Activated CD8-positive, alpha-beta T cell treated with anti-CD3 and anti-CD28 coated beads for 36 hours (primary cell): ENCODE data around the gene NDUFV2. TPM values are rescaled to one million over a fixed set of nuclear protein-coding genes. Genes with fewer than 3 reads are reported as not detected.
"Not testable (repeated sequence)": the region's sequence is repeated elsewhere in the genome, so short reads cannot be mapped to it uniquely, and the experiment has no call there.

Experiments used
- ATAC-seq: fragments of 200-7000 bp; cut with Tn5 transposase; one replicate; pipeline ENCODE4 v1.10.0; 2021; ENCODE audit warnings: mild to moderate bottlenecking, moderate library complexity
- CTCF ChIA-PET: fragments of 350-600 bp; sonication (Branson Sonifier 250); formaldehyde crosslinking; loops from one replicate; lab custom pipeline; 2021; ENCODE audit warnings: antibody characterized with exemption; lab: Charles Lee
- POLR2A ChIA-PET: fragments of 350-600 bp; sonication (Branson Sonifier 250); formaldehyde crosslinking; loops from one replicate; lab custom pipeline; 2021; ENCODE audit warnings: antibody characterized with exemption; lab: Charles Lee
- DNase-seq: peaks from one replicate; pipeline ENCODE4 v3.0.0-alpha.2; 2020
- H3K27ac Mint-ChIP-seq: one replicate; pipeline ENCODE4 v1.8.0; 2021; ENCODE audit warnings: mild to moderate bottlenecking, mixed read lengths
- H3K27me3 Mint-ChIP-seq: one replicate; pipeline ENCODE4 v1.8.0; 2021; ENCODE audit warnings: mixed read lengths
- H3K36me3 Mint-ChIP-seq: one replicate; pipeline ENCODE4 v1.8.0; 2021; ENCODE audit warnings: low read depth, mixed read lengths
- H3K4me1 Mint-ChIP-seq: one replicate; pipeline ENCODE4 v1.8.0; 2021; ENCODE audit warnings: low read depth, mixed read lengths
- H3K4me3 Mint-ChIP-seq: one replicate; pipeline ENCODE4 v1.8.0; 2021; ENCODE audit warnings: mild to moderate bottlenecking, moderate library complexity, mixed read lengths
- H3K9me3 Mint-ChIP-seq: one replicate; pipeline ENCODE4 v1.8.0; 2021; ENCODE audit warnings: mixed read lengths
- intact Hi-C: fragments of 100-400 bp; cut with micrococcal nuclease; formaldehyde crosslinking; loops from one replicate; pipeline ENCODE4 v1.10.0; 2022
- total RNA-seq, 2 experiments: library from RNA; stranded (reverse); gene quantifications; one replicate each; pipeline ENCODE4 v1.2.3, GENCODE V29; 2021
- TF ChIP-seq, protein P1 (sequence below): fragments of 200-600 bp; IDR thresholded peaks from one replicate; pipeline ENCODE4 v1.8.0; 2022; ENCODE audit warnings: antibody characterized with exemption, mild to moderate bottlenecking

The NDUFV2 gene
- total RNA-seq, 2 experiments from 2014 or later: 324 to 332 TPM

DNA sequence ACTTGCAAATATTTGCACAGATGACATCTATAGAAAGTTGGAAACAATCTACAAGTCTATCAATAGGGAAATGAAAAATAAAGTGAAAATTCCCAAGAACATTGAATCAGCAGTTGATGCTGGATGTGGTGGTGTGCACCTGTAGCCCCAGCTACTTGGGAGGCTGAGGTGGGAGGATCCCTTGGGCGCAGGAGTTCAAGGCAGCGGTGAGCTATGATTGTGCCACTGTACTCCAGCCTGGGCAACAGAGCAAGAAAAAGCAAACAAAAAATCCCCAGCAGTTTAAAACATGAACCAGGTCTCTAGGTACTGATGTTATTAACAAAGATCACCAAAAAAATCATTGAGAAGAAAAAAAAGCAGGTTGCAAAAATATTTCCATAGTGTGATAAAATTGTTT lies 15.4 kb upstream of the NDUFV2 start:
- peaks cover 52% of the 10 kb centered on the region for H3K4me1 Mint-ChIP-seq
- POLR2A ChIA-PET: interaction anchor here (1.9 to 3.4 kb wide), 3 partner anchors 23 to 49 kb away, joined by 5 to 16 read pairs (median 7); partner anchors contain the start of gene ANKRD12
- CTCF ChIA-PET: interaction anchor here (0.7 kb wide), 1 partner anchor 57 kb away, joined by 3 read pairs; no protein-coding TSS in a partner anchor

DNA sequence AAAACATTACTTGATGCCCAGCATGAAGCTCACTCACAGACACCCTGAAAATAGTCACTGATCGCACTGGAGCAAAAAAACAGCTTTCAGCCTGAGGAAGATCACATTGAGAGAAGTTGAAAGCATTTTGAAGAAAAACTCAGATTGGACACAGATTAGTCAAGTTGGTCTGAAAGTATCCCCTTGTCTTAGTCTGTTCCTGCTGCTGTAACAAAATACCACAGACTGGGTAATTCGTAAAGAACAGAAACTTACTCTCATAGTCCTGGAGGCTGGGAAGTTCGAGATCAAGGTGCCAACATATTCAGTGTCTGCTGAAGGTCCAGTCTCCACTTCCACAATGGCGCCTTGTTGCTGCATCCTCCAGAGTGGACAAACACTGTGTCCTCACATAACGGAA lies 14.2 kb upstream of the NDUFV2 start:
- intact Hi-C loops: no loop called here
- CTCF ChIA-PET: no interaction called here
- TF ChIP-seq, protein P1, sequence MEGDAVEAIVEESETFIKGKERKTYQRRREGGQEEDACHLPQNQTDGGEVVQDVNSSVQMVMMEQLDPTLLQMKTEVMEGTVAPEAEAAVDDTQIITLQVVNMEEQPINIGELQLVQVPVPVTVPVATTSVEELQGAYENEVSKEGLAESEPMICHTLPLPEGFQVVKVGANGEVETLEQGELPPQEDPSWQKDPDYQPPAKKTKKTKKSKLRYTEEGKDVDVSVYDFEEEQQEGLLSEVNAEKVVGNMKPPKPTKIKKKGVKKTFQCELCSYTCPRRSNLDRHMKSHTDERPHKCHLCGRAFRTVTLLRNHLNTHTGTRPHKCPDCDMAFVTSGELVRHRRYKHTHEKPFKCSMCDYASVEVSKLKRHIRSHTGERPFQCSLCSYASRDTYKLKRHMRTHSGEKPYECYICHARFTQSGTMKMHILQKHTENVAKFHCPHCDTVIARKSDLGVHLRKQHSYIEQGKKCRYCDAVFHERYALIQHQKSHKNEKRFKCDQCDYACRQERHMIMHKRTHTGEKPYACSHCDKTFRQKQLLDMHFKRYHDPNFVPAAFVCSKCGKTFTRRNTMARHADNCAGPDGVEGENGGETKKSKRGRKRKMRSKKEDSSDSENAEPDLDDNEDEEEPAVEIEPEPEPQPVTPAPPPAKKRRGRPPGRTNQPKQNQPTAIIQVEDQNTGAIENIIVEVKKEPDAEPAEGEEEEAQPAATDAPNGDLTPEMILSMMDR: no peak

More for the DNA sequence above, 15.4 kb upstream of the NDUFV2 start:
- ATAC-seq (no peak), DNase-seq (no peak)
- H3K27ac Mint-ChIP-seq: peak overlapping the region; percentile 49
- no peak overlapping the region for H3K4me3 Mint-ChIP-seq
- TF ChIP-seq, protein P1: no peak
- no peaks in the 10 kb centered on the region for H3K27me3 Mint-ChIP-seq
- H3K36me3 Mint-ChIP-seq: peaks cover 29% of the 10 kb centered on the region
- peaks cover 7% of the 10 kb centered on the region for H3K9me3 Mint-ChIP-seq
- intact Hi-C loops: no loop called here

DNA sequence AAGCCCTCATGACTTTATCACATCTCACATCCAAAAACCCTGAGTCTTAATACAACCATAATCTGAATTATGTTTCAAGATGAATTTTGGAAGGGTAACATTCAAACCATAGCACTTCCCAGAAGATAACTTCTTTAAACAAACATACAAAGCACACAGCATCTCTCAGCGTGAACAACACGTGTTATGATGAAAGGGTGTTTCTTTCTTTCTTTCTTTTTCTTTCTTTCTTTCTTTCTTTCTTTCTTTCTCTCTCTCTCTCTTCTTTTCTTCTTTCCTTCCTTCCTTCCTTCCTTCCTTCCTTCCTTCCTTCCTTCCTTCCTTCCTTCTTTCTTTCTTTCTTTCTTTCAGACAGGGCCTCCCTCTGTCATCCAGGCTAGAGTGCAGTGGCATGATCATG lies 13.8 kb upstream of the NDUFV2 start:
- H3K4me1 Mint-ChIP-seq: peaks cover 46% of the 10 kb centered on the region
- peak overlapping the region; percentile 84 for H3K27ac Mint-ChIP-seq
- intact Hi-C loops, ATAC-seq, CTCF ChIA-PET, DNase-seq, H3K9me3 Mint-ChIP-seq, H3K27me3 Mint-ChIP-seq: not testable (repeated sequence)
- POLR2A ChIA-PET: interaction anchor here (0.6 to 7.5 kb wide), 11 partner anchors 9 to 278 kb away, joined by 3 to 45 read pairs (median 3); partner anchors contain the start of gene ANKRD12
- H3K36me3 Mint-ChIP-seq: peaks cover 29% of the 10 kb centered on the region
- peak overlapping the region; percentile 77 for H3K4me3 Mint-ChIP-seq

More for the DNA sequence above, 14.2 kb upstream of the NDUFV2 start:
- Mint-ChIP-seq H3K36me3 (peaks cover 29% of the 10 kb centered on the region), H3K27ac (peak overlapping the region; percentile 84), H3K27me3 (no peaks in the 10 kb centered on the region), H3K4me3 (peak overlapping the region; percentile 77), H3K4me1 (peaks cover 49% of the 10 kb centered on the region), H3K9me3 (peaks cover 7% of the 10 kb centered on the region)
- ATAC-seq (no peak), DNase-seq (no peak)
- POLR2A ChIA-PET: interaction anchor here (0.6 to 3.4 kb wide), 10 partner anchors 9 to 63 kb away, joined by 3 to 16 read pairs (median 3); partner anchors contain the start of gene ANKRD12

DNA sequence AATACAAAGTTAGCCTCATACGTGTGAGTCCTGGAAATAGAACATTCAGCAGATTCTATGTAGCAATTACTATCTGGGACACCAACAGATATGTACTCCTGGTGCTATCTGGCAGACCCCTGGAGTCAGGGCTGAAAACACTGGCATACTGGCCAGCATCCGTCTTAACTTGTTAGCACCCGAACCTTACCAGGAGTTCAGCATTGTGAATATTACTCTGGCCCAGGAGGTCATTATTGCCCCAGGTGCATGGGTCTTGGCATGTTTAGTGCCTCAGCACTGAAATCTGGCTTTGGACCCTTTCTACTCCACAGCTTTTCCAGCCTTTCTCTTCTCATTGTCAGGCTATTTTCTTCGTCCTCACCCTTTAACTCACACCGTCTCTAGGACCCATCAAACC lies 11.9 kb upstream of the NDUFV2 start:
- peak overlapping the region; percentile 77 for H3K4me3 Mint-ChIP-seq

DNA sequence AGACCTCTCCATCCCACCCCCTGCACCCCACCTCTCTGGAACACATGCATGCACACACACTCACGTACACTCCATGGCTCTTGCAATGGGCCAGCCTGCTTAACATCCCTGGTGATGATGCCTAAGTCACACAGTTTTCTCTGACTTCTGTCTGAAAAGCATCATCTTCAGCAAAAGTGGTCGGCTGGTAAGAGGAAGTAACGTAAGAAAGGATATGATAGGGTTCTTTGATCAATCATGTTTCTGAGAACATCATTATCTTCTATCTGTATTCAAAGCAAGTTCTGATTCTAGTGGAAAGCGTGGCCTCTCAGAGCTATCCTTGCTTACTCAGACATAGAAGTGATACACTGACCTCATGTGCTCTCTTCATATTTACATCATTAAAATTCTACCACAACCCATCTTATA lies 11.4 kb upstream of the NDUFV2 start:
- peak; percentile 68 for DNase-seq
- peaks cover 61% of the 10 kb centered on the region for H3K4me1 Mint-ChIP-seq
- peaks cover 26% of the 10 kb centered on the region for H3K36me3 Mint-ChIP-seq
- peak; percentile 70 for ATAC-seq
- ChIA-PET POLR2A (interaction anchor here (1.0 to 8.3 kb wide), 8 partner anchors 8 to 48 kb away, joined by 3 to 64 read pairs (median 22); partner anchors contain the start of genes ANKRD12 and NDUFV2), CTCF (interaction anchor here (1.1 to 1.4 kb wide), 2 partner anchors 17 to 49 kb away, joined by 4 read pairs; no protein-coding TSS in a partner anchor)
- peaks cover 4% of the 10 kb centered on the region for H3K9me3 Mint-ChIP-seq
- TF ChIP-seq, protein P1: no peak
- no peaks in the 10 kb centered on the region for H3K27me3 Mint-ChIP-seq
- intact Hi-C loops: loop anchor here (1.0 kb wide), 1 partner anchor 12 kb away; no protein-coding TSS in a partner anchor
- peak overlapping the region; percentile 93 for H3K27ac Mint-ChIP-seq
- H3K4me3 Mint-ChIP-seq: peak overlapping the region; percentile 77

More for the DNA sequence above, 11.9 kb upstream of the NDUFV2 start:
- DNase-seq: no peak
- H3K27ac Mint-ChIP-seq: peak overlapping the region; percentile 93
- H3K9me3 Mint-ChIP-seq: peaks cover 7% of the 10 kb centered on the region
- peaks cover 58% of the 10 kb centered on the region for H3K4me1 Mint-ChIP-seq
- intact Hi-C loops: no loop called here
- no peak for ATAC-seq
- TF ChIP-seq, protein P1: no peak
- ChIA-PET POLR2A (interaction anchor here (0.9 to 8.3 kb wide), 13 partner anchors 8 to 48 kb away, joined by 3 to 64 read pairs (median 5); partner anchors contain the start of genes ANKRD12 and NDUFV2), CTCF (interaction anchor here (0.7 to 1.4 kb wide), 5 partner anchors 11 to 49 kb away, joined by 3 to 7 read pairs (median 4); no protein-coding TSS in a partner anchor)
- H3K27me3 Mint-ChIP-seq: no peaks in the 10 kb centered on the region
- peaks cover 29% of the 10 kb centered on the region for H3K36me3 Mint-ChIP-seq
